GM18508 (cell line): ENCODE results near the gene SLC25A21.
"Not testable (repeated sequence)": the region's sequence is repeated elsewhere in the genome, so short reads cannot be mapped to it uniquely, and the experiment has no call there.

ENCODE experiments used
- ATAC-seq: cut with Tn5 transposase; IDR thresholded peaks from one replicate; pipeline ENCODE4 v1.9.1; 2021; ENCODE audit warnings: moderate number of reproducible peaks; ENCODE audit not compliant: insufficient read depth, unreplicated experiment

The SLC25A21 gene

DNA sequence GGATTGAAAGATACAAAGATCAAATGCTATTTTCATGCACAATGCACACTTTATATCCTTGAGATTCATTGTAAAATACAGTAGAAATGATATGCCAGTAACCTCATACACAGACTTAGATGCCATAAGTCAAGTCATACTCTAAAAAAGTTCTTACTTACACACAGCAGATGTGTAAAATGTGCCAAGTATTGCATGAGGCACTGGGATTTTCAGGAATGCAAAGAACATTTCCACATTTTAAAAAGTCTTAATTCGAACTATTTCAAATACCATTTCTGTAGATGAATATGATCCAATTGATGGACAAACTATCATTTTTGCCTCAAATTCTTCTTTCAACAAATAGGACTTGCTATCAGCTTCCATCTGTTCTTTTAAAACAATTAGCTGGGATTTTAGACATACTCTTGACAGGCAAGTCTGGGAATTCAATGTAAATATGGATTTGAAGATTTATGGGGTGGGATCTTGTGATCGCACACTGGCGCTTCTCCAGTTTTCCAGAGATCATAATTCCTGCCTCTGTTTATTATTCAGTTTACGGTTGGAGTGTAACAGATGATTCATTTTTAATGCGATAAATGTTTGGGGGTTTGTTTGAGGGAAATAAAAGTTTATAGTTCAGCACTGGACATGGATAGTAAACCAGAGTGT is 326.9 kb downstream of the SLC25A21 start:
- no peak for ATAC-seq

DNA sequence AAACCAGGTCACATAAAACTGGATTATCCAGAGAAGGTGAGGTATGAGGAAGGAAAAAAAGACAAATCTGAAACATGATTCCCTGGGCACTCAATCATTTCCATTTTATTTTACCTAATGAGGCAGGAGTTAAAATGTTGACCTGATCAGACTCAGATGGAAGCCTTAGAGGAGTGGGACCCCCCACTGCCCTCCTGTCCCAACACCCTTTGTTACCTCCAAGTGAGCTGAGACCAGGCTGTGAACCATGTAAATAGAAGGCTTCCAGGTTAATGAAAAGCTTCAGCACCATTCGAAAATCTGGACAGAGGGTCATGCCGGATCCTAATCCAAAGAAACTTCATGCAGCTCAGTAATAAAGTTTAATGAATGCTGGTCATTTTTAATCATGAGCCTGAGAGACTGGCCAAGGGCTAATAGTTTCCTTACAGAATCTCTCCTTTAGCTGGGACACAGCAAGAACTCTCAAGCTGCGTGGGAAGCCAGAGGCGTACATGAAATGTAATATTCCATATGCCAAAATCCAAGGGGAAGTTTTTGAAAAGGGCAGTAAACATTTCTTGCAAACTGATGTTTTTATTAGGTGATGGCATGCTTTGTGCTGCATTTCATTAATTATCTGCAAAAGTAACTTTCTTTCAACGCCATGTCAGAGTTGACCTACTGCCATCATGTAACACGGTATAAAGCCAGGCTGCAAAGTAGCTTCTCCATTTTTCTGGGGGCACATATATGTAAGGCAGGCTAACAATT is 327.8 kb downstream of the SLC25A21 start:
- ATAC-seq = no peak

DNA sequence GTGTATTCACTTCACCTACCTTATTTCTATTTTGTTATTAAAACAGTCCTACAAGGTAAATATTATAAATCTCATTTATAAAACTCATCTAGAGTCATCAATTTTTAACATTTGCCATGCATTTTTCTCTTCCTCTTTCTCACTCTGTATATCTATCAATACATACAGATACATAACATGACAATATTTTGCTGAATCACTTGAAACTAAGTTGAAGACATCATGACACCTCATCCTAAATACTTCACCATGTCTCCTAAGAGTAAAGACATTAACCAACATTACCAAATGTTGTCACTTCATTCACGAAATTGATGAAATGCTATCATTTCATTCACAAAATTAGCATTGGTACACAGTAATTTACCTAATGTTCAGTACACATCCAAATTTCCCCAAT is 329.0 kb downstream of the SLC25A21 start:
- no peak for ATAC-seq

- ATAC-seq = no peak
Measured at GRCh38 chr14:36835128-36835527, 337.3 kb downstream of the SLC25A21 start.

DNA sequence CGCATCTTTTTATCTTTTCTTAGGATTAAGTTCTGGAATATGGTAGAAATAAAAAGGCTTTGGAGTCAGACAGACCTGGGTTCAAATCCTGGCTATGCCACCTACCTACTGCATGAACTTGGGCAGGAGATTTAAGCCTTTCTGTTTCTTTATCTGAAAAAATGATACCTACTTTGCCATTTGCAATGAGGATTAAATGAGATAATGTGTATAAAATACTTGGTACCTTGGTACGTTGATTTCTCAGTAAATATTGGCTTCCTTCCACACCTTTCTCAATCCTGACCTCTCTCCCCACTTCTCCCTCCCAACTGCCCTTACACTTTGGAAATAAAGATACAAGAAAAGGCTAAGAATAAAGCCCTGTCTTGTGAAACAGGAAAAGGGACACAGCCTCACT is 338.1 kb downstream of the SLC25A21 start:
- no peak for ATAC-seq

DNA sequence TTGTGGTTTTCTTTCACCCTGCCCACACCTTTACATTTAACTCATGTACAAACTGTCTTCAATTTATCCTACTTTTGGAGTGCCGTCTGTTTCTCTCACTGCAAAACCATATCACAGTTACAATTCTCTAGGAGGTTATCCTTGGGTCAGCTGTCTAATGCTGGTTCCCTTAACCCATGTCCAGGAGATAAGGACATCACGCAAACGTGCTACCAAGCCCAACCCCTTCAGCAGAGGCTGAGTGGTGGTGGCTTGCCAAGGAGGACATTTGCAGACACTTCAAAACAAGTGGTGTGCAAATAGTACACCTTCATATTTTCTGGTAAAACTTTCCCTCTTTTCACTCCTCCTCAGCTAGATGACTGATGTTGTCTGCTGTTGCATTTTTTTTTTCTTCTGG is 342.9 kb downstream of the SLC25A21 start:
- ATAC-seq = no peak

GRCh38 chr14:36827861-36828260 is 344.5 kb downstream of the SLC25A21 start:
- ATAC-seq = no peak

DNA sequence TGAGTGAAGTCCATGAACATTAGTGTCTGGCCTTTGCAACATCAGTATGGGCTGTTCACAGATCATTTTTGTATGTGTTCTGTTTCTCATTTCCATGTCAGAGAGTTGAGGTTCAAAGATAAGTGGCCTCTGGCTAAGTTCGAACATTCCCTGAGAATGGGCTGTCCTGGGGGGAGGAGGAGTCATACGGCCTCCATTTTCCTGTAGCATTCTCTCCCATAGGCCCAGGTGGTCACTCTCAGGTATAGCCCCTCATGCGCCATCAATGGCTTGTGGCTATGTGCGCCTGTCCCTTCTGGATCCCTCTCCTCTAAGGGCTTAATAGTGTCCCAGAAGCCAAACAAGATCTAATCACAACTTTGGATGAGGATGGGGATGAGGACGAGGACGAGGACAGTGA is 345.8 kb downstream of the SLC25A21 start:
- ATAC-seq = no peak

DNA sequence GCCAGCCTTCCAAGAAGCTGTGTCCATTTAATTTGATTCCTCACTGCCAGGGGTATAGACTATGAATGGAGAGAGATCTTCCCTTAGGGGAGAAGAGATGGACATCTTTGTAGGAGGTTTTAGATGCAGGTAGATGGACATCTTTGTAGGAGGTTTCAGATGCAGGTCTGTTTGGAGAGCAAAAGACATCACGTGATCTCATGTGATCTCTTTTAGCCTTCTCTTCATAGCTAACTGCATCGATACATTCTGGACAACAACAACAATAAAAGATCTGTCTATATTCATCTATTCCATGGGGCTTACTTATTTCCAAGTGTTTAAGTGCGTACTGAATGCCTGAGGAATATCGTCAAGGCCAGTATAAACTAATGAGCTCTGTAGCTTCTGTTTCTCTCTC is 347.6 kb downstream of the SLC25A21 start:
- no peak for ATAC-seq

GRCh38 chr14:36823651-36824050 is 348.8 kb downstream of the SLC25A21 start:
- ATAC-seq = no peak

DNA sequence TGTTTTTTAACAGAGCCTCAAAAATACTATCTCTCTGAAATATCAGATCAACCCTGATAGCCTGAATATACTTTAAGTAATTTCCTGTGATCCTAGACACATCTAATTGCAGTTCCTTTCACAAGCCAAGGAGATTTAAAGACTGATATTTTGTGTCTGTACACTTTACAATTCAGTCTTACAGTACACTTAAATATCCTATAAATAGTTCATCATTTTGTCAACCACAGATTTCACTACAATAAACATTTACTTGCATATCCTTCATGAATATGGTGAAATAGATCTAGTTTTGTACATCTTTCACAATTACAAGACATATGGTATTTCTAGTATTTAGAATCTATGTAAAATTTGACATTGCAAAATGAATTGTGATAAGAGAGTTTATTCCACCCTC is 349.7 kb downstream of the SLC25A21 start:
- no peak for ATAC-seq

GRCh38 chr14:36820901-36821300 is 351.5 kb downstream of the SLC25A21 start:
- no peak for ATAC-seq

DNA sequence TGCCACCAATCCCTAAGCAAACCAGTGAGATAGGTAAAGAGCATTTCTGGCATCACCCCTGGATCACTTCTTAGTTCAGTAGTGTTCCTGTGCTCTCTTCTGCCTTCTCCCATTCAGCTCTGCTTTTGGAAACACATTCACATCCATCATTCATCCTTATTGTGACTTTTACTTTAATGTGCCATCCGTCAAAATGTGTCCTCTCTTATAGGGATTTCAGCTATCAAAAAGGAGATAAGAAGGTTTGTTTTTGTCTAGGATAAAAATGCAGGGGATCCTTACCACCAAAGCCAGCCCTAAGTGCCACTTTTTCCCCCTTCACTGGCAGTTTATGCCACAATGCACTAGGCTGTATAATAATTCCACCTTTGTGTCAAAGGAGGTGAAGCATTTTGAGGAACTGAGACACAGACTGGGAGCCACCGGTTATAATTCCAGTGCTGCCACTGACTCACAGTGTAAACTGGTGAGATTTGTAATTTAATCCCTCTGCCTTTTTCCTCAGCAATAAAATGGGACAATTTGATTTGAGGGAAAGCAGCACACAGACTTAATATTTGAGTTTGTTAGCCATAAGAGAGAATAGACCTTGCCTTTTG is 352.2 kb downstream of the SLC25A21 start:
- ATAC-seq = no peak

- no peak for ATAC-seq
Measured at GRCh38 chr14:36818794-36819384, 353.5 kb downstream of the SLC25A21 start.

DNA sequence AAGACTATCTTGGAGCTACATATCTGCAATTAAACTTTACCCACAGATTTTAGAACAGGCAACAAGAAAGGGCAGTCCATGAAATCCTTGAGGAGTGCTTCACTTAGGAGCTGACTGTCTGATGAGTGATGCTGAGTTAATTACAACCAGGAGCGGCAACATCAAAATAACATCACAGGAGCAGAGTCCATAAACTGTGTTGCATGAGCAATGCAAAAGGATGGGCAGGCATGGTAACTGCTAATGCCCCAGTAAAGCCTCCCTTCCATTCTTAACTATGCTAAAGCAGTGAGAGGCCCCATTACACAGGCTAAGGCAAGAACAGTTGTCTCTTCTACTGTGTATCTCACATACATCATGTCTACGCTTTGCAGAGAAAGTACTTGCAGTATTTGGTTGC is 354.2 kb downstream of the SLC25A21 start:
- no peak for ATAC-seq

DNA sequence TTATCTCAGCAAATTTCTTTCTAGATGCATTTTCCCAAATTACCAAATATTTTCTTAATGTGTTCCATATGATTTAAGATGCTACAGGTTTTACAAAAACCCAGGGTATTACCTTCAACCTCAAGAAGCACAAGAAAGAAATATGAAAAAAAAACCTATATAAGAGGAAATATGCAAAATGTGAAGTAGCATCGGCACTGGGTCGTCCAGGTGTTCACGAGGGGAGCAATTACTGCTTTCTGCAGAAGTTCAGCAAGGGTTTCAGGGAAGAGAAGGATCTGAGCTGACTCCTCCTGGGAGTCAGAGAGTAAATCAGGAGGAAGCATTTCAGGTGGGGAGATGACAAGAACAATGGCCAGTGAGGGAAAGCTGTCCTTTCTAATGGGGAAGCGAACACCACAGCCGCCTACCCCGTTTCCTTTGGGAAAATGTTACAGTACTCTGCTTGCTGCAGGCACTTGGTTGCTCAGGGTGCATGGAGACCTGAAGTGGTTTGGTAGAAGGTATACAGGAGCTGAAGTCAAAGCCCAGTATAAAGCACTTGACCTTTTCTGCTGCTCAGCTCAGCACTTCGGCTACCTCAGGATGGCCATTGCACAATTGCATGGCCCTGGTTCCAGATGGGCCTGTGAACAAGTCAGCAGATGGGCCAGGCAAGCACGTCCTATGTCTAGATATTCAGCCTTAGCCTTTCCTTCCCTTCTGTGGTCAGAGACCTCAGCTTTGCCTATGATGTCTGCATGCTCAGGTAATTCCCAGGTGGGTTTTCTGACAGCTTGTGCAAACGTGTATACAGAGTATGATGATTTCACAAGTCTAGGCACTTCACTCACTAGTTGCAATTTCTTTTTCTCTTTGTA is 355.1 kb downstream of the SLC25A21 start:
- ATAC-seq = no peak

DNA sequence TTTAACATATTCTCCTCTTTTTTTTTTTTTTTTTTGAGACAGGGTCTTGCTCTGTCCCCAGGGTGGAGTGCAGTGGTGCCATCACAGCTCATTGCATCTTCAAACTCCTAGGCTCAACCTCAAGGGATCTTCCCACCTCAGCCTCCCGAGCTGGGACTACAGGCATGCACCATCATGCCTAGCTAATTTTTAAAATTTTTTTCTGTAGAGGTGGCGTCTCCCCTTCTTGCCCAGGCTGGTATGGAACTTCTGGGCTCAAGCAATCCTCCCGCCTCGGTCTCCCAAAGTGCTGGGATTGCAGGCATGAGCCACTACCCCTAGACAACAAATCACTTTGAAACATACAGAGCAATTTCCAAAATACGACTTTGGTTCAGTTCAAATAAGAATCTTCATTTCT is 355.9 kb downstream of the SLC25A21 start:
- no peak for ATAC-seq

- ATAC-seq = not testable (repeated sequence)
Measured at GRCh38 chr14:36814783-36815182, 357.6 kb downstream of the SLC25A21 start.

- no peak for ATAC-seq
Measured at GRCh38 chr14:36810209-36810608, 362.2 kb downstream of the SLC25A21 start.

GRCh38 chr14:36807727-36808126 is 364.7 kb downstream of the SLC25A21 start:
- ATAC-seq = no peak
